SK-N-MC (cell line): ENCODE data around the gene MGAT5B.

ENCODE experiments used
- EZH2 ChIP-seq: fragments of 200-600 bp; sonication (generic); IDR thresholded peaks from one replicate; pipeline ENCODE4 v1.6.1; 2017; ENCODE audit warnings: antibody characterized with exemption
- FOXP2 ChIP-seq: optimal IDR thresholded peaks from 2 replicates; pipeline ENCODE3; 2011; ENCODE audit warnings: mild to moderate bottlenecking, moderate library complexity; ENCODE audit not compliant: insufficient read depth; ENCODE audit errors: extremely low read length, control extremely low read depth
- POLR2AphosphoS5 ChIP-seq: IDR thresholded peaks from 2 replicates; pipeline ENCODE4 v1.6.1; 2012; ENCODE audit warnings: mild to moderate bottlenecking, low read depth, low read length, borderline replicate concordance

DNA sequence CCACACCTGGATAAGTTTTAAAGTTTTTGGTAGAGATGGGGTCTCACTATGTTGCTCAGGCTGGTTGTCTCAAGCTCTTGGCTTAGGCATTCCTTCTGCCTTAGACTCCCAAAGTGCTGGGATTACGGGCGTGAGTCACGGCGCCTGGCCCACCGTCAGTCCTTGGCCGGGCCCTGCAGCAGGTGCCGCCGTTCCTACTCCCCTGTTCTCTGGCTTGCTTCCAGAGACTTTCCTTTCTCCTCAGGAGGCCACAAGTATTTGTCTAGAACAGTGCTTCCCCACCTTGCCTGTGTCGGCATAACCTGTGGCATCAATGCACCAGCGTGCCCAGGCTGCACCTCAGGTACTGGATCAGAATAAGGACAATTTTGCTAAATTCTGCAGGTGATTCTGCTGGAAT lies 3.0 kb upstream of the MGAT5B start:
- TF ChIP-seq POLR2AphosphoS5: no peak
- no peak for TF ChIP-seq EZH2
- no peak for TF ChIP-seq FOXP2
